GM23338 (cell line): ENCODE data around the gene JPH3. TPM values are rescaled to one million over a fixed set of nuclear protein-coding genes. Genes with fewer than 3 reads are reported as not detected.

Source experiments
- ATAC-seq: fragments of 200-7000 bp; cut with Tn5 transposase; 3 replicates; pipeline ENCODE4 v1.9.1; 2020
- DNase-seq: peaks from one replicate; pipeline ENCODE4 v3.0.0-alpha.2; 2015; ENCODE audit warnings: low spot score
- H2AFZ ChIP-seq: fragments of 200-600 bp; sonication (generic); 2 replicates; pipeline ENCODE4 v1.8.0; 2016; ENCODE audit warnings: antibody characterized with exemption, mild to moderate bottlenecking, moderate library complexity
- H3F3A ChIP-seq: fragments of 200-600 bp; sonication (generic); replicated peaks from 2 replicates; pipeline ENCODE4 v1.8.0; 2017; ENCODE audit warnings: antibody characterized with exemption, mixed run types, low read depth
- H3K27ac ChIP-seq: fragments of 200-600 bp; sonication (generic); 2 replicates; pipeline ENCODE4 v1.6.1; 2016; ENCODE audit warnings: low read depth
- H3K27me3 ChIP-seq: fragments of 200-600 bp; sonication (generic); 2 replicates; pipeline ENCODE4 v1.8.0; 2016; ENCODE audit warnings: mild to moderate bottlenecking, mixed run types, moderate library complexity; ENCODE audit not compliant: insufficient read depth
- H3K36me3 ChIP-seq: fragments of 200-600 bp; sonication (generic); 2 replicates; pipeline ENCODE4 v1.8.0; 2016; ENCODE audit warnings: mild to moderate bottlenecking; ENCODE audit not compliant: insufficient read depth
- H3K4me1 ChIP-seq: fragments of 200-600 bp; sonication (generic); 2 replicates; pipeline ENCODE4 v1.8.0; 2016; ENCODE audit warnings: mild to moderate bottlenecking, moderate library complexity; ENCODE audit not compliant: insufficient read depth
- H3K4me2 ChIP-seq: fragments of 200-600 bp; sonication (generic); 2 replicates; pipeline ENCODE4 v1.7.1; 2017; ENCODE audit warnings: mixed run types
- H3K4me3 ChIP-seq: fragments of 200-600 bp; sonication (generic); 2 replicates; pipeline ENCODE4 v1.6.1; 2016; ENCODE audit warnings: mixed run types
- H3K79me2 ChIP-seq: fragments of 200-600 bp; sonication (generic); replicated peaks from 2 replicates; pipeline ENCODE4 v1.8.0; 2017; ENCODE audit warnings: mild to moderate bottlenecking; ENCODE audit not compliant: insufficient read depth
- H3K9me2 ChIP-seq: fragments of 200-600 bp; sonication (generic); 2 replicates; pipeline ENCODE4 v1.8.0; 2017; ENCODE audit not compliant: insufficient read depth
- H4K20me1 ChIP-seq: fragments of 200-600 bp; sonication (generic); replicated peaks from 2 replicates; pipeline ENCODE4 v1.8.0; 2017; ENCODE audit warnings: mild to moderate bottlenecking; ENCODE audit not compliant: insufficient read depth
- H3K27ac Mint-ChIP-seq: 2 replicates; pipeline ENCODE4 v1.8.0; 2020; ENCODE audit warnings: inconsistent platforms, mild to moderate bottlenecking, moderate library complexity, mixed read lengths
- H3K27me3 Mint-ChIP-seq: 3 replicates; pipeline ENCODE4 v1.8.0; 2022; ENCODE audit warnings: low read depth, mild to moderate bottlenecking, moderate library complexity, mixed read lengths, inconsistent platforms; ENCODE audit not compliant: insufficient read depth, poor library complexity
- H3K36me3 Mint-ChIP-seq: 3 replicates; pipeline ENCODE4 v1.8.0; 2021; ENCODE audit warnings: low read depth, mild to moderate bottlenecking, inconsistent platforms, moderate library complexity, mixed read lengths
- H3K4me1 Mint-ChIP-seq: 3 replicates; pipeline ENCODE4 v1.8.0; 2020; ENCODE audit warnings: mild to moderate bottlenecking, inconsistent platforms, mixed read lengths
- H3K4me3 Mint-ChIP-seq: 3 replicates; pipeline ENCODE4 v1.8.0; 2021; ENCODE audit warnings: moderate library complexity, mild to moderate bottlenecking, inconsistent platforms, mixed read lengths
- H3K9me3 Mint-ChIP-seq: 3 replicates; pipeline ENCODE4 v1.8.0; 2020; ENCODE audit warnings: moderate library complexity, mild to moderate bottlenecking, inconsistent platforms, mixed read lengths
- CREB1 ChIP-seq: fragments of 250-450 bp; sonication (Bioruptor Pico); IDR thresholded peaks from 2 replicates; pipeline ENCODE4 v1.5.0; 2020; ENCODE audit warnings: low read depth, mild to moderate bottlenecking, moderate library complexity
- CTCF ChIP-seq, 2 experiments: fragments of 200-600 bp in 1 of 2; sonication (generic) in 1 of 2; conservative IDR thresholded peaks; 2 replicates each; pipeline versions ENCODE4 v1.5.1 to v1.6.1; 2016 to 2017; ENCODE audit warnings: antibody characterized with exemption in 2 of 2, low read depth in 2 of 2, mild to moderate bottlenecking in 2 of 2, moderate library complexity in 1 of 2
- ETS1 ChIP-seq: IDR thresholded peaks from 2 replicates; pipeline ENCODE4 v1.6.1; 2016; ENCODE audit warnings: antibody characterized with exemption
- EZH2 ChIP-seq: fragments of 200-600 bp; sonication (generic); IDR thresholded peaks from one replicate; pipeline ENCODE4 v1.8.0; 2017; ENCODE audit warnings: antibody characterized with exemption, mild to moderate bottlenecking, low read depth; ENCODE audit not compliant: unreplicated experiment
- EZH2phosphoT487 ChIP-seq: fragments of 200-600 bp; sonication (generic); IDR thresholded peaks from one replicate; pipeline ENCODE4 v1.8.1; 2018; ENCODE audit warnings: antibody characterized with exemption; ENCODE audit not compliant: unreplicated experiment
- JUNB ChIP-seq: IDR thresholded peaks from one replicate; pipeline ENCODE4 v1.6.1; 2016; ENCODE audit warnings: antibody characterized with exemption; ENCODE audit not compliant: unreplicated experiment
- NANOG ChIP-seq: IDR thresholded peaks from 2 replicates; pipeline ENCODE4 v1.6.1; 2016; ENCODE audit warnings: antibody characterized with exemption, borderline replicate concordance
- POLR2AphosphoS5 ChIP-seq: IDR thresholded peaks from 2 replicates; pipeline ENCODE4 v1.6.1; 2016; ENCODE audit warnings: antibody characterized with exemption, low read depth
- REST ChIP-seq: IDR thresholded peaks from one replicate; pipeline ENCODE4 v1.6.1; 2018; ENCODE audit warnings: antibody characterized with exemption; ENCODE audit not compliant: unreplicated experiment
- STAT1 ChIP-seq: IDR thresholded peaks from one replicate; pipeline ENCODE4 v1.6.1; 2016; ENCODE audit warnings: antibody characterized with exemption; ENCODE audit not compliant: unreplicated experiment
- ZNF114 ChIP-seq: fragments of 250-450 bp; sonication (Bioruptor Pico); IDR thresholded peaks from 2 replicates; pipeline ENCODE4 v1.5.0; 2020; ENCODE audit warnings: mild to moderate bottlenecking, moderate library complexity
- ZNF331 ChIP-seq: fragments of 250-450 bp; sonication (Bioruptor Pico); IDR thresholded peaks from 2 replicates; pipeline ENCODE4 v1.5.0; 2020; ENCODE audit warnings: low read depth, mild to moderate bottlenecking, moderate library complexity
- ZNF462 ChIP-seq: fragments of 250-450 bp; sonication (Bioruptor Pico); IDR thresholded peaks from 2 replicates; pipeline ENCODE4 v1.5.0; 2020; ENCODE audit warnings: mild to moderate bottlenecking, moderate library complexity
- polyA plus RNA-seq: library from polyadenylated mRNA; unstranded; fragments of >200 nt; fragmentation: Nextera tagmentation; extraction: Ambion mirVana; gene quantifications from 2 replicates; pipeline ENCODE4 v1.2.1, GENCODE V29; 2016
- total RNA-seq: library from RNA; depleted of rRNA; stranded (reverse); fragments of >200 nt; shearing (Covaris generic); gene quantifications from 2 replicates; pipeline ENCODE4 v1.2.3, GENCODE V29; 2014

JPH3 gene
- total and polyA plus RNA-seq, 2 experiments from 2014 or later = 8.4 to 38.3 TPM

- Histone ChIP-seq H3K4me2 (no peak overlapping the region), H2AFZ (peak overlapping the region; percentile 47; the same call in 1 of the 2 replicates), H3K27ac (no peak overlapping the region), H3K4me3 (no peak overlapping the region), H3F3A (peaks cover 6% of the 10 kb centered on the region; the same call in 1 of the 2 replicates), H3K79me2 (no peaks in the 10 kb centered on the region), H3K36me3 (no peaks in the 10 kb centered on the region), H3K27me3 (no peaks in the 10 kb centered on the region), H3K9me2 (no peaks in the 10 kb centered on the region), H3K4me1 (no peaks in the 10 kb centered on the region), H4K20me1 (no peaks in the 10 kb centered on the region)
- no peaks in the 10 kb centered on the region for H3K36me3 Mint-ChIP-seq
- H3K4me1 Mint-ChIP-seq = no peaks in the 10 kb centered on the region; the same call in 1 of the 3 replicates
- TF ChIP-seq JUNB = no peak
- TF ChIP-seq REST = no peak
- TF ChIP-seq EZH2 = no peak
- no peak for TF ChIP-seq ZNF114 (CRISPR knock-in tag)
- no peak for TF ChIP-seq EZH2phosphoT487
- no peak for TF ChIP-seq ZNF331
- no peak for TF ChIP-seq CREB1 (CRISPR knock-in tag)
- no peak for TF ChIP-seq POLR2AphosphoS5
- no peak for TF ChIP-seq ETS1
- TF ChIP-seq NANOG = no peak
- TF ChIP-seq ZNF462 (CRISPR knock-in tag) = no peak
- TF ChIP-seq CTCF (conservative IDR thresholded peaks at IDR 0.05; ENCODE audit: low read depth in 2 of 2) = no peak
- TF ChIP-seq STAT1 = no peak
- peaks cover 13% of the 10 kb centered on the region for H3K27me3 Mint-ChIP-seq
- peaks cover 15% of the 10 kb centered on the region; the same call in 2 of the 3 replicates for H3K9me3 Mint-ChIP-seq
- H3K4me3 Mint-ChIP-seq = no peak overlapping the region; the same call in 2 of the 3 replicates
- no peak overlapping the region for H3K27ac Mint-ChIP-seq
- DNase-seq (no peak), ATAC-seq (no peak)
Measured at GRCh38 chr16:87559945-87560344, 42.4 kb upstream of the JPH3 start.
